Ectodermal cell (in vitro differentiated cells): ENCODE results near the gene FMNL2.
"Not testable (repeated sequence)": the region's sequence is repeated elsewhere in the genome, so short reads cannot be mapped to it uniquely, and the experiment has no call there.

Experiments used
- H3K27ac ChIP-seq: 2 replicates; pipeline ENCODE4 v1.7.0; 2013; ENCODE audit warnings: mild to moderate bottlenecking, low read depth, low read length; ENCODE audit not compliant: insufficient read depth, poor library complexity, severe bottlenecking
- H3K27me3 ChIP-seq: 2 replicates; pipeline ENCODE4 v1.7.0; 2013; ENCODE audit warnings: mild to moderate bottlenecking, low read length; ENCODE audit not compliant: insufficient read depth, control insufficient read depth, poor library complexity, severe bottlenecking
- H3K36me3 ChIP-seq: one replicate; pipeline ENCODE4 v1.7.0; 2013; ENCODE audit warnings: low read length; ENCODE audit not compliant: control insufficient read depth, insufficient read depth
- H3K4me1 ChIP-seq: one replicate; pipeline ENCODE4 v1.7.0; 2013; ENCODE audit warnings: low read length; ENCODE audit not compliant: control insufficient read depth, insufficient read depth
- H3K4me3 ChIP-seq: 2 replicates; pipeline ENCODE4 v1.7.0; 2013; ENCODE audit warnings: low read depth, low read length, control low read depth; ENCODE audit not compliant: insufficient read depth
- H3K9me3 ChIP-seq: 2 replicates; pipeline ENCODE4 v1.7.0; 2013; ENCODE audit warnings: mild to moderate bottlenecking, low read length, moderate library complexity; ENCODE audit not compliant: control insufficient read depth
- WGBS, 2 experiments: methylation state at CpG; one replicate each; pipeline ENCODE4 v1.1.7; 2013; ENCODE audit warnings: missing lambda C conversion rate in 2 of 2; 5-methylcytosine and 5-hydroxymethylcytosine counted together

FMNL2 gene

GRCh38 chr2:152513029-152513428 lies 178.1 kb downstream of the FMNL2 start:
- WGBS, 2 experiments: 91 to 92% methylated on average over 2 to 3 of the region's 4 CpGs
- no peaks in the 10 kb centered on the region for H3K36me3 ChIP-seq
- H3K27ac ChIP-seq: no peak overlapping the region

DNA sequence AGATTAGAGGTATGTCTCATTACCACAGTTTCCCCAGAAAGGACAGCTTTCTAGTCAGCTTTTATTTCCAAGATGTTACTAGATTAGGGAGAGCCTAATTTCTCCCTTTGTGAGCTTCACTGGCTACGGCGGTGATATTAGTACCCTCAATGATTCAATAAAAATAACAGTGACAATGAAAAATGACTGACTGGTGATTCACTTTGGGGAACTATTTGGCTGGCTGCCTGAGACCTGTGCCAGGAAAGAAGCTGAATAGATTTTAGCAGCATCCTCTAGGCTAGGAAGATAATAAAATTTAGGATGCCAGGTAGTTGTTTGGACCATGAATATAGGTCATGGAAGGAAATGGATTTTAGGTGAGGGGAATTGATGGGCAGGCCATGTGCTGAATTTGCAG lies 178.7 kb downstream of the FMNL2 start:
- H3K4me1 ChIP-seq: peaks cover 10% of the 10 kb centered on the region
- 95 to 100% methylated on average over 2 of the region's 2 CpGs for WGBS, 2 experiments

More at GRCh38 chr2:152513029-152513428, 178.1 kb downstream of the FMNL2 start:
- Histone ChIP-seq H3K9me3 (no peaks in the 10 kb centered on the region), H3K27me3 (no peaks in the 10 kb centered on the region), H3K4me1 (peaks cover 3% of the 10 kb centered on the region), H3K4me3 (no peak overlapping the region)

GRCh38 chr2:152518034-152518433 lies 183.1 kb downstream of the FMNL2 start:
- Histone ChIP-seq H3K27ac (no peak overlapping the region), H3K36me3 (no peaks in the 10 kb centered on the region), H3K9me3 (no peaks in the 10 kb centered on the region), H3K4me1 (peaks cover 17% of the 10 kb centered on the region), H3K27me3 (no peaks in the 10 kb centered on the region), H3K4me3 (no peak overlapping the region)
- 100% methylated on average over 1 of the region's 1 CpG for WGBS, 2 experiments

More for the DNA sequence above, 178.7 kb downstream of the FMNL2 start:
- H3K36me3 ChIP-seq: no peaks in the 10 kb centered on the region
- no peak overlapping the region for H3K27ac ChIP-seq
- H3K9me3 ChIP-seq: no peaks in the 10 kb centered on the region
- no peaks in the 10 kb centered on the region for H3K27me3 ChIP-seq
- no peak overlapping the region for H3K4me3 ChIP-seq

DNA sequence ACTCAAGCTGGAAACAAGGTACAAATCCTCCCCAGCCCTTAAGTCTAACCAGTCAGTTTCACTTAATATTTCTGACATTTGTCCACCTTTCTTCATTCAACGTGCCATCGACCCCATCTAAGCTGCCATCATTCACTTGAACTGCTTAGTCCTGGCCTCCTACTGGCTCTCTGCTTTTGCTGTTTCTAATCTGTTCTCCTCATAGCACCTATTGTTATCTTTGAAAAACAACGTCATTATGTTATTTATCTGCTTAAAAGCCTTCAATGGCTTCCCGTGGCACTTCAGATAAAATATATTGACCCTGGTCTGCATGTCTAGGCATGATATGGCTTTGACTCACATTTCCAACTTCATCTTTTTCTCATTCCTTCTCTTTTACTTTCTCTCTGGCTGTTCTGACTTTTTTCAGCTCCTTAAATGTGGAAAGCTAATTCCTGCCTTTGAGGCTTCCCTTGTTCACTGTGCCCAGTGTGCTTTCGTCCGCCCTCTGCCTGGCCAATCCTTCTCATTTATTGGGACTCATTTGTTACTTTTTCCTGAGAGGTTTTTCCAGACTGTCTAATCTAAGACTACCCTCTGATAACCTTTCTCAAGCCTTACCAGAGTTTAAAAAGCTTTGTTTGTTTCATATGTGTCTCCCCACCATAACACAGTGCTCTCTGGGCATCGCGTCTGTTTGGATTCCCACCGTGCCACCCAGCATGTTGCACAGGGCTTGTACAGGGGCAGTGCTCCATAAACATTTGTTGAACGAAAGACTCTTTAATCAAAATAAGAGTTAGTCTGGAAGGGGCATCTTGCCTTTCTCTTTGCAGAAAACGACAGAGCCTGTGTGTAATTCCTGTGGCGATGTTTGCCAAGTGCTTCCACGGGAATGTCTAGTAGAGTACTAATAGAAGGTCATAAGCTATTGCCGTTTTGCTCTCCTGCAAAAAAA lies 183.9 kb downstream of the FMNL2 start:
- Histone ChIP-seq H3K36me3 (no peaks in the 10 kb centered on the region), H3K9me3 (no peaks in the 10 kb centered on the region), H3K27me3 (no peaks in the 10 kb centered on the region), H3K4me3 (no peak overlapping the region), H3K4me1 (peaks cover 17% of the 10 kb centered on the region), H3K27ac (peak overlapping the region; percentile 74)
- 79 to 82% methylated on average over 14 of the region's 14 CpGs for WGBS, 2 experiments

- Histone ChIP-seq H3K27me3 (no peaks in the 10 kb centered on the region), H3K4me1 (peaks cover 17% of the 10 kb centered on the region), H3K4me3 (no peak overlapping the region), H3K9me3 (no peaks in the 10 kb centered on the region), H3K27ac (no peak overlapping the region), H3K36me3 (no peaks in the 10 kb centered on the region)
- WGBS, 2 experiments: 88% methylated on average over 1 of the region's 2 CpGs; no CpG with 5 or more reads in 1 of the 2 experiments
Measured at GRCh38 chr2:152519581-152519952, 184.6 kb downstream of the FMNL2 start.

DNA sequence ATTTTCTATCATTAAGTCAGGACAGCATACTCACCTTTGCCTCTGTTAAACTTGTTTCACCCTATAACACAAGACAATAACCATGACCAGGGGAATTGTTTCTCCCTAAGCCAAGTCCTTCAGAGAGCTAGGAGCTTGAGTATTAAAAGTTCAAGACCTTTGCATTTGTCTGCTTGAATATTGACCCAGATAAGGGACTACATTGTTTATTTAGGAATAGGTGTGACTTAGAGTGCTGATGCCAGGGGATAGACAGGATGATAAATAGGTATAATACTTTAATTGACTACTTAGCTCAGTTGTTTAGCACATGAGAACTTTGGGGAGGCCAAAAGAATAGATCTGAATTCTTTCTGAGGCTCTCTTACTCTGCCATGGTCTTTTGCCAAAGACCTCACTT lies 185.8 kb downstream of the FMNL2 start:
- H3K4me3 ChIP-seq: no peak overlapping the region
- no peak overlapping the region for H3K27ac ChIP-seq
- no peaks in the 10 kb centered on the region for H3K27me3 ChIP-seq
- no peaks in the 10 kb centered on the region for H3K9me3 ChIP-seq
- H3K4me1 ChIP-seq: peaks cover 17% of the 10 kb centered on the region
- no peaks in the 10 kb centered on the region for H3K36me3 ChIP-seq

DNA sequence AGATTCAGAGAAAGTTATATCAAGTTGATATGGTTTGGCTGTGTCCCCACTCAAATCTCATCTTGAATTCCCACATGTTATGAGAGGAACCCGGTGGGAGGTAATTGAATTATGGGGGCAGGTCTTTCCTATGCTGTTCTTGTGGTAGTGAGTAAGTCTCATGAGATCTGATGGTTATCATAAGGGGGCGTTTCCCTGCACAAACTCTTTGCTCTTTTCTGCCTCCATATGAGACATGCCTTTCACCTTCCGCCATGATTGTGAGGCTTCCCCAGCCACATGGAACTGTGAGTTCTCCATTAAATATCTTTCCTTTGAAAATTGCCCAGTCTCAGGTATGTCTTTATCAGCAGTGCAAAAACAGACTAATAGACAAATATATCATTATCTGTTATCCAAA lies 187.5 kb downstream of the FMNL2 start:
- not testable (repeated sequence) for H3K9me3 ChIP-seq, H3K27ac ChIP-seq, H3K4me3 ChIP-seq, H3K27me3 ChIP-seq, H3K36me3 ChIP-seq
- 92 to 94% methylated on average over 3 of the region's 3 CpGs for WGBS, 2 experiments
- H3K4me1 ChIP-seq: peaks cover 17% of the 10 kb centered on the region

DNA sequence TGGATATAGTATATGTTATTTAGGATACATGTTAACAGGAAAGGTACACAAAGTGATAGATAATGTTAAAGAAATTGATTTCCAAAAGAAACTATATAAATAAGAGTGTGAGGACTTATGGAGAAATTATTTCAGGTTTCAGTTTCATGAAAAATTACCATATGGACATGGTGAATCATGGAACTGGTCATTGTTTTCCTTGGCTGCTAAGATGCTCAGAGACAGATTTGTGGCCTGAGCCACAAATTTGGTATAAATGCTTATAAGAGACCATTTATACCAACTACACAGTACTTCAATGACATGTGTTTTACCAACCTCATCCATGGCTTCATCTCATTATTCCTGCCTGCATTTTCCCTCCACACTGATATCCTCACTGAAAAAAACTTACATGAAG lies 188.1 kb downstream of the FMNL2 start:
- H3K27ac ChIP-seq: no peak overlapping the region
- no peak overlapping the region for H3K4me3 ChIP-seq
- H3K4me1 ChIP-seq: peaks cover 13% of the 10 kb centered on the region
- no peaks in the 10 kb centered on the region for H3K36me3 ChIP-seq
- no peaks in the 10 kb centered on the region for H3K9me3 ChIP-seq
- no peaks in the 10 kb centered on the region for H3K27me3 ChIP-seq

- no peaks in the 10 kb centered on the region for H3K36me3 ChIP-seq
- H3K27ac ChIP-seq: no peak overlapping the region
- 89 to 95% methylated on average over 6 of the region's 6 CpGs for WGBS, 2 experiments
- no peaks in the 10 kb centered on the region for H3K27me3 ChIP-seq
- H3K4me1 ChIP-seq: no peaks in the 10 kb centered on the region
- no peaks in the 10 kb centered on the region for H3K9me3 ChIP-seq
- no peak overlapping the region for H3K4me3 ChIP-seq
Measured at GRCh38 chr2:152525277-152525838, 190.4 kb downstream of the FMNL2 start.

DNA sequence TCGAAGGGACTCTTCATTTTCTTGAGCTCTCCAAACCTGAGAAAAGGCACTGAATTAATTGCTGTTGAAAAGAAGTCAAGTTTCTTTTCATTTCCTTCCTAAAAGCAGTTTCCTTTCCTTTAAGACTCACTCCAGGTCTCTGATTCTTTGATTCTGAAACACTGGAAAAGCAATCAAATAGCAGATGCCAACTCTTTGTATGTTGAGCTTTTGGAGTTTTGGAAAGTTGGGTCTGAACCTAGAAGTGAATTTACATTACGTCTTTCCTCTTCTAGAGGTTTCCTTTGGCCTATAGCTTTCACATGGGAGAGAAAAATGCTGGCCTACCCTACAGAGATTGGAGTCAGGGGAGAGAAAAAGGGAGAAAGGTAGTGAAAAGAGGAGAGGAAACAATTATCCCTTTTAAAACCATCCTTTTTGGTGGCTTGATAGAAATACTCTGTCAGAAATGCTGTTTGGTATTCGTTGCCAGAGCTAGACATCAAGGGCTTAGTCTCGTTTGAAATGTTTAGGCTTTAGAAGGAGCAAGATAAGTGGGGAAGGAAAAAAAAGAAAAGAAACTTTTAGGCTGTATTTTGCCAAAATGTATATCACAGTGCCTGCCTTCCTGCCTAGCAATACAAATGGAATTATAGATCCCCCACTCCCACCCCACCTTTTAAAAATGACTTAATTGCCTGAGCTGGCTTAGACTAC lies 194.6 kb downstream of the FMNL2 start:
- H3K4me3 ChIP-seq: no peak overlapping the region
- no peaks in the 10 kb centered on the region for H3K4me1 ChIP-seq
- H3K27me3 ChIP-seq: no peaks in the 10 kb centered on the region
- 83 to 90% methylated on average over 4 of the region's 4 CpGs for WGBS, 2 experiments
- H3K27ac ChIP-seq: no peak overlapping the region
- H3K9me3 ChIP-seq: no peaks in the 10 kb centered on the region
- H3K36me3 ChIP-seq: no peaks in the 10 kb centered on the region
